SU-DHL-6 (cell line): ENCODE results near the gene PHLPP2.

Experiments
- H2AFZ ChIP-seq: fragments of 200-600 bp; sonication (generic); 2 replicates; pipeline ENCODE4 v1.6.1; 2014; ENCODE audit warnings: low read depth, mild to moderate bottlenecking, moderate library complexity, mixed read lengths, antibody characterized with exemption, low read length; ENCODE audit not compliant: severe bottlenecking
- H3F3A ChIP-seq: fragments of 200-600 bp; shearing (Covaris generic); 2 replicates; pipeline ENCODE4 v1.6.0; 2016; ENCODE audit warnings: antibody characterized with exemption, mild to moderate bottlenecking; ENCODE audit not compliant: insufficient read depth
- H3K27ac ChIP-seq: fragments of 200-600 bp; sonication (generic); 2 replicates; pipeline ENCODE4 v1.5.1; 2016; ENCODE audit warnings: low read depth, mild to moderate bottlenecking, low read length, moderate library complexity, mixed read lengths
- H3K27me3 ChIP-seq: fragments of 200-600 bp; sonication (generic), shearing (Covaris generic); 2 replicates; pipeline ENCODE4 v1.6.0; 2014; ENCODE audit warnings: mild to moderate bottlenecking, low read length
- H3K36me3 ChIP-seq: fragments of 200-600 bp; sonication (generic); 2 replicates; pipeline ENCODE4 v1.6.1; 2014; ENCODE audit warnings: mild to moderate bottlenecking, low read length, mixed read lengths
- H3K4me2 ChIP-seq: fragments of 300-600, 200-600 bp; shearing (Covaris generic), sonication (generic); 2 replicates; pipeline ENCODE4 v1.6.0; 2014; ENCODE audit warnings: low read length, low read depth, mild to moderate bottlenecking; ENCODE audit not compliant: poor library complexity, severe bottlenecking
- H3K4me3 ChIP-seq: fragments of 200-600 bp; sonication (generic); 2 replicates; pipeline ENCODE4 v1.5.1; 2014; ENCODE audit warnings: antibody characterized with exemption, low read length, mild to moderate bottlenecking, mixed read lengths; ENCODE audit not compliant: insufficient read depth, poor library complexity, severe bottlenecking
- H3K79me2 ChIP-seq: fragments of 200-600 bp; sonication (generic); 2 replicates; pipeline ENCODE4 v1.6.1; 2014; ENCODE audit warnings: mild to moderate bottlenecking, low read length, moderate library complexity; ENCODE audit not compliant: insufficient read depth
- H3K9ac ChIP-seq: fragments of 200-600 bp; sonication (generic); 2 replicates; pipeline ENCODE4 v1.7.0; 2014; ENCODE audit warnings: mild to moderate bottlenecking, low read length
- H3K9me2 ChIP-seq: fragments of 200-600 bp; sonication (generic); replicated peaks from 2 replicates; pipeline ENCODE4 v1.6.1; 2014; ENCODE audit warnings: low read length; ENCODE audit not compliant: insufficient read depth
- H3K9me3 ChIP-seq: fragments of 200-600 bp; sonication (generic); 2 replicates; pipeline ENCODE4 v1.6.1; 2014; ENCODE audit warnings: low read length, mixed read lengths; ENCODE audit not compliant: insufficient read depth
- H4K20me1 ChIP-seq: fragments of 200-600 bp; sonication (generic); 2 replicates; pipeline ENCODE4 v1.6.1; 2014; ENCODE audit warnings: low read depth, mild to moderate bottlenecking, antibody characterized with exemption, low read length, moderate library complexity, mixed read lengths
- CTCF ChIP-seq: fragments of 200-600 bp; sonication (generic); IDR thresholded peaks from one replicate; pipeline ENCODE4 v1.5.1; 2017; ENCODE audit warnings: antibody characterized with exemption, mild to moderate bottlenecking, low read length, moderate library complexity; ENCODE audit not compliant: insufficient read depth, poor library complexity, severe bottlenecking
- EZH2phosphoT487 ChIP-seq: fragments of 200-600 bp; sonication (generic), shearing (Covaris generic); conservative IDR thresholded peaks from 2 replicates; pipeline ENCODE4 v1.6.1; 2018; ENCODE audit warnings: mild to moderate bottlenecking, antibody characterized with exemption, low read length, moderate library complexity, mixed read lengths

PHLPP2 gene

GRCh38 chr16:71734511-71734910, 10.0 kb upstream of the PHLPP2 start:
- H3K79me2 ChIP-seq, result no peaks in the 10 kb centered on the region
- H3K9me2 ChIP-seq, result no peaks in the 10 kb centered on the region
- H3K27me3 ChIP-seq, result no peaks in the 10 kb centered on the region
- no peak overlapping the region for H3K9ac ChIP-seq
- no peak overlapping the region for H3K4me2 ChIP-seq
- H3K4me3 ChIP-seq, result no peak overlapping the region
- no peak overlapping the region for H3K27ac ChIP-seq
- no peaks in the 10 kb centered on the region for H3F3A ChIP-seq
- TF ChIP-seq CTCF (no peak), EZH2phosphoT487 (no peak)
- peaks cover 23% of the 10 kb centered on the region; the same call in 1 of the 2 replicates for H3K36me3 ChIP-seq
- H3K9me3 ChIP-seq, result no peaks in the 10 kb centered on the region
- no peak overlapping the region for H2AFZ ChIP-seq
- no peaks in the 10 kb centered on the region for H4K20me1 ChIP-seq

- Histone ChIP-seq H3K9me2 (no peaks in the 10 kb centered on the region), H4K20me1 (no peaks in the 10 kb centered on the region), H3K9me3 (no peaks in the 10 kb centered on the region), H3F3A (peaks cover 1% of the 10 kb centered on the region; the same call in 1 of the 2 replicates), H3K27ac (no peak overlapping the region), H3K36me3 (peaks cover 13% of the 10 kb centered on the region; the same call in 1 of the 2 replicates), H3K9ac (no peak overlapping the region), H2AFZ (no peak overlapping the region), H3K4me2 (no peak overlapping the region), H3K4me3 (no peak overlapping the region), H3K79me2 (no peaks in the 10 kb centered on the region), H3K27me3 (no peaks in the 10 kb centered on the region)
- TF ChIP-seq CTCF, result no peak
- no peak for TF ChIP-seq EZH2phosphoT487
Observed at GRCh38 chr16:71732587-71732986, 8.1 kb upstream of the PHLPP2 start.

GRCh38 chr16:71727551-71728324, 3.2 kb upstream of the PHLPP2 start:
- Histone ChIP-seq H3K27me3 (no peaks in the 10 kb centered on the region), H2AFZ (no peak overlapping the region), H3K9me2 (no peaks in the 10 kb centered on the region), H3K79me2 (no peaks in the 10 kb centered on the region), H3K9me3 (no peaks in the 10 kb centered on the region), H3K27ac (no peak overlapping the region), H3K4me3 (no peak overlapping the region), H3F3A (peaks cover 20% of the 10 kb centered on the region), H3K4me2 (no peak overlapping the region), H3K36me3 (peaks cover 5% of the 10 kb centered on the region; the same call in 1 of the 2 replicates), H3K9ac (no peak overlapping the region), H4K20me1 (no peaks in the 10 kb centered on the region)
- TF ChIP-seq CTCF, result no peak
- TF ChIP-seq EZH2phosphoT487, result no peak
